Kidney epithelial cell (primary cell): ENCODE data around the gene RCAN2. TPM values are rescaled to one million over a fixed set of nuclear protein-coding genes. Genes with fewer than 3 reads are reported as not detected.

Source experiments
- DNase-seq: peaks from one replicate; pipeline ENCODE4 v3.0.0-alpha.2; 2010; ENCODE audit warnings: low read depth
- H3K27me3 ChIP-seq: 2 replicates; pipeline ENCODE4 v1.6.0; 2011; ENCODE audit warnings: low read length; ENCODE audit not compliant: control insufficient read depth, insufficient read depth
- H3K36me3 ChIP-seq: 2 replicates; pipeline ENCODE4 v1.5.1; 2011; ENCODE audit warnings: low read length; ENCODE audit not compliant: control insufficient read depth, insufficient read depth
- H3K4me3 ChIP-seq: 2 replicates; pipeline ENCODE4 v1.5.1; 2011; ENCODE audit warnings: low read depth, mild to moderate bottlenecking, control low read depth, low read length
- CTCF ChIP-seq: IDR thresholded peaks from 2 replicates; pipeline ENCODE4 v1.5.1; 2011; ENCODE audit warnings: mild to moderate bottlenecking, moderate library complexity, low read length, control low read depth, inconsistent platforms; ENCODE audit not compliant: insufficient read depth, poor library complexity, severe bottlenecking
- total RNA-seq: library from RNA; depleted of rRNA; stranded (reverse); fragments of >200 nt; gene quantifications from 2 replicates; pipeline ENCODE4 v1.2.3, GENCODE V29; 2015

Gene RCAN2
- total RNA-seq, 1 donor from 2014 or later: 6.2 TPM

GRCh38 chr6:46210294-46210693, 281.0 kb downstream of the RCAN2 start:
- Histone ChIP-seq H3K36me3 (no peaks in the 10 kb centered on the region), H3K27me3 (no peaks in the 10 kb centered on the region), H3K4me3 (no peak overlapping the region)
- DNase-seq: no peak
- no peak for TF ChIP-seq CTCF

DNA sequence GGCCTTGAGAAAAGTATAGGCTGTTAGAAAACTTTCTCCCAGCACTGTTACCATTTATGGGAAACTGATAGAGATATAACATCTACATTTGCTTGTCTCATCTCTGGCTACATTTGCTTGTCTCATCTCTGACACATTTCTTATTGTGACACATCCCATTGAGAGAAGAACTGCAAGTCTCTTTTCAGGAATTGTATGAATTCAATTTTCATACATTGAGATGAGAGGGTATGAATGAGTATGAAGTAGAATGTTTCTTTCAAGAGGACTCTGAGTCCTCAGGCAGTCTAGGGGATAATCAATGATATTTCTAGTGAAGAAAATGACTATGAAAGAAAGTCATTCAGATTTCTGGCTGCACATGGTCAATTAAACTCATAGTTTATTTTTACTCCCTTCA, 282.9 kb downstream of the RCAN2 start:
- H3K27me3 ChIP-seq: no peaks in the 10 kb centered on the region

GRCh38 chr6:46207174-46207573, 284.1 kb downstream of the RCAN2 start:
- no peak for DNase-seq
- Histone ChIP-seq H3K4me3 (no peak overlapping the region), H3K36me3 (no peaks in the 10 kb centered on the region), H3K27me3 (no peaks in the 10 kb centered on the region)
- no peak for TF ChIP-seq CTCF

More for the DNA sequence above, 282.9 kb downstream of the RCAN2 start:
- Histone ChIP-seq H3K4me3 (no peak overlapping the region), H3K36me3 (no peaks in the 10 kb centered on the region)
- no peak for TF ChIP-seq CTCF
- DNase-seq: no peak

- Histone ChIP-seq H3K36me3 (no peaks in the 10 kb centered on the region), H3K27me3 (no peaks in the 10 kb centered on the region), H3K4me3 (no peak overlapping the region)
- TF ChIP-seq CTCF: no peak
- no peak for DNase-seq
Observed at GRCh38 chr6:46204880-46205650, 286.2 kb downstream of the RCAN2 start.

DNA sequence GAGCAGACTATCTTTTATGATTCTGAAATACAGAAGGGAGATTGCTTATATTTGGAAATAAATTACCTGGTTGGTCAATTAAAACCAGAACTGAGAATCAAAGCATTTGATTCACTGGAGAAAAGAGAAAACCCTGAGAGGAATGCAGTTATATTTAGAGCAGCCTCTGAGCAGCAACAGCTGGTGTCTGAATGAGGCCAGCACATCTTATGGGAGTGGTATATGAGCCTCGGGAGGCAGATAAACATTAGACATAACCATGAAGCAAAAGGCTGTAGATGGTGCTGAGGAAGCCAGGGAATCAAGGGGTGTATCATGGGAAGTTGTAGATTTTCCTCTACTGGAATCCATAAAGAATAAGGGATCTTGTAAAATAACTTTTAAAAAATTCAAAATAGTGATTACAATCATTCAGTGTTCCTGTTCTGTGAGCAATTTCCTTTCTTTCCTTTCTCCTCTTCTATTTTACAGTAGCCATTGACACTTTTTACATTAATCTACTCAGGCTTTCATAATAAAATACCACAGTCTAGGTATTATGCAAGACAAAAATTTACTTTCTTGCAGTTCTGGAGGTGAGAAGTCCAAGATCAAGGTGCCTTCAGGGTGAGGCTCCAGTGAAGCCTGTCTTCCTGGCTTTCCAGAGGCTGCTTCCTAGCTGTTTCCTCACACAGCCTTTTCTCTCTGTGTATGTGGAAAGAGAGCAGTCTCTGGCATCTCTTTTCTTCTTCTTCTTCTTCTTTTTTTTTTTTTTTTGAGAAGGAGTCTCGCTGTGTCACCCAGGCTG, 287.7 kb downstream of the RCAN2 start:
- DNase-seq: no peak
- no peak for TF ChIP-seq CTCF

DNA sequence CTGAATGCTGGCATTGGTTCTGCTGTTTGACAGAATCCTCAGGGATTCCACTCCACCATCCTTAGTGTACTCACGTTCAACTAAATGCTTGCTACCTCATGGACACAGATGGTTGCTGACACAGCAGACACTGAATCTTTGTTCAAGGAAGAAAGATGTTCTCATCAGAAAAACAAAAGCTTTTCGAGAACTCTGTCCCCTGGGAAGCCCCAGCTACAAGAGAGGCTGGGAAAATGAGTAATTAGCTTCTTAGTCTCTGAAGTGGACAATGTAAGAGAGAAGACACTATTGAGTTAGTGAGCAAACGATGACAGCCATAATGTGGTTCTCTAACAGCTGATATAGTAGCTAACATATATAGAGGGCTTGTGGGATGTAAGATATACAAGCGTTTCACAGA, 289.5 kb downstream of the RCAN2 start:
- H3K4me3 ChIP-seq: no peak overlapping the region
- DNase-seq: no peak
- no peak for TF ChIP-seq CTCF
- no peaks in the 10 kb centered on the region for H3K27me3 ChIP-seq
- no peaks in the 10 kb centered on the region for H3K36me3 ChIP-seq

More for the DNA sequence above, 287.7 kb downstream of the RCAN2 start:
- H3K36me3 ChIP-seq: no peaks in the 10 kb centered on the region
- H3K27me3 ChIP-seq: no peaks in the 10 kb centered on the region
- H3K4me3 ChIP-seq: no peak overlapping the region
